ENCODE data around the gene ARID2.

DNA sequence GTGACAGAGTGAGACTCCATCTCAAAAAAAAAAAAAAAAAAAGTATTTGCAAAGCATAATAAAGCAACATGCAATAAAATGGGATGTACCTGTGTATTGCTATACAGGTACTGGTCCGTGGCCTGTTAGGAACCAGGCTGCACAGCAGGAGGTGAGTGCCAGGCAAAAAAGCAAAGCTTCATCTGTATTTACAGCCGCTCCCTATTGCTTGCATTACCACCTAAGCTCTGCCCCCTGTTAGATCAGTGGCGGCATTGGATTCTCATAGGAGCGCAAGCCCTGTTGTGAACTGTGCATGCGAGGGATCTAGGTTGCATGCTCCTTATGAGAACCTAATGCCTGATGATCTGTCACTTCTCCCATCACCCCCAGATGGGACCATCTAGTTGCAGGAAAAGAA is 147.6 kb downstream of the ARID2 start:
- TF ChIP-seq EZH2 (IDR thresholded peaks at IDR 0.05; ENCODE audit: insufficient read depth, poor library complexity, severe bottlenecking) (no peak), EZH2phosphoT487 (IDR thresholded peaks at IDR 0.05; ENCODE audit: insufficient read depth, low read depth) (no peak)

All from GM23248 (cell line).